H7 (cell line): ENCODE results near the gene LPAR2. TPM values are rescaled to one million over a fixed set of nuclear protein-coding genes. Genes with fewer than 3 reads are reported as not detected.

Experiments
- DNase-seq: peaks from one replicate; pipeline ENCODE4 v3.0.0; 2012
- H3K27me3 ChIP-seq: 2 replicates; pipeline ENCODE4 v1.6.0; 2011; ENCODE audit warnings: mild to moderate bottlenecking, low read length; ENCODE audit not compliant: control insufficient read depth, insufficient read depth
- H3K36me3 ChIP-seq: replicated peaks from 2 replicates; pipeline ENCODE4 v1.5.1; 2011; ENCODE audit warnings: low read length; ENCODE audit not compliant: control insufficient read depth, insufficient read depth
- H3K4me3 ChIP-seq: 2 replicates; pipeline ENCODE4 v1.5.1; 2011; ENCODE audit warnings: low read depth, mild to moderate bottlenecking, control low read depth, low read length, moderate library complexity; ENCODE audit not compliant: insufficient read depth
- total RNA-seq: library from RNA; depleted of rRNA; stranded (reverse); fragments of >200 nt; shearing (Covaris generic); gene quantifications from 2 replicates; pipeline ENCODE4 v1.2.3, GENCODE V29; 2014

Gene LPAR2
- total RNA-seq, 1 experiment from 2014 or later, result 44.0 TPM

DNA sequence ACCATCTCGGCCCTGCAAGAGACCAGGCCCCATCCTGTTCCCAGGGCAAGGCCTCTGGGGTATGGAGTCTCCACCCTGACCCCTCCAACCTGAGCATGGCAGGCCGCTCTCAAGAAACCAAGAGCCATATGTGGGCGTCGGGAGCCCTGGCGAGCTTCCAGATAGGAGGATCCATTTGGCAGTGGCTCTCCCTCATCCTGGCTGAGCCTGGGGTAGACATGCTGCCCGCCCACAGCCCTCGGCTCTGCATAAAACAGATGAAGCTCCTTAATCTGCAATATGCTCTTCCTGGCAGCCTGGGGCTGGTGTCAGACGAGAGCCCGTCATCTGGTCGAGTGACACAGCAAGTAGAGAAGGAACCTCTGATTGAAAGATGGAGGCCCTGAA lies 29.4 kb upstream of the LPAR2 start:
- DNase-seq, result peak; percentile 15
- Histone ChIP-seq H3K4me3 (no peak overlapping the region), H3K36me3 (peaks cover 64% of the 10 kb centered on the region), H3K27me3 (no peaks in the 10 kb centered on the region)

DNA sequence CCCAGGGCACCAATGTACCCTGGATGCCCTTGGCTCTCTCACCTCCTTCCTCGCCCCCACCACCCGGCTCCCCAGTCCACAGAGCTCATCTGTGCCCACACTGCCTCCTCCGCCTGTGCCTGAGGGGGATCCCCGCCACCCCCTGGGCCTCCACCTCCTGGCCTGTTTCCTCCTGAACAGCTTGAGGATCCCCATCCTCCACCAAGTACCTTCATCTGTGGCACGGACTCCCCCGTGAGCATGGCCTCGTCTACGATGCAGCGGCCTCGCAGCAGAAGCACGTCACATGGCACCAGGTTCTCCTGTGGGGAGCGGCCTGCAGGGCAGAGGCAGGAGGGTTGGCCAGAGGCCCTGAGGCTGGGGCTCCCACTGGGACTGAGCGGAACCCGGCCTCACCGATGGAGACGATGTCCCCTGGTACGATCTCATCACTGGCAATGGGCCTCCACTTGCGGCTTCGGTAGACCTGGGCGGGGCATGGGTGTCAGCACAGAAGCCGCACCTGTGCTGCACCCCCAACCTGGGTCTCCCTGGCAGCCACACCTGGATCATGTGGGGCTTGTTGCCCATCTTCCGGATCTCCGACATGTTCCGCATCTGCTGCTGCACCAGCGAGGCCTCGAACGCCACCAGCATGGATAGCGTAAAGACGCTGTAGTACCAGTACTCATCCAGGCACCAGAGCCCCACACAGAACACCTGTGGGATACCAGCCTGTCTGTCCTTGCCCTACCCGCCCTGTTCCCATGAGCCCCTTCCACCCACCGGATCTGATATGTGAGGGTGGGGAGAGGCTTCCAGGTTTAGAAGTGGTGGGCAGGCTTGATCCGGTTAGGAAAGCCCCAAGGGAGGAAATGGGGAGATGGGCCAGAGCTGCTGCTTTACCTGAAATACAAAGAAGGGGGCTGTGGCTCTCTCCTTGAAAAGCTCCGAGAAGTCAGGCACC lies 28.7 kb upstream of the LPAR2 start:
- peak; percentile 44 for DNase-seq
- Histone ChIP-seq H3K4me3 (no peak overlapping the region), H3K36me3 (peaks cover 63% of the 10 kb centered on the region), H3K27me3 (no peaks in the 10 kb centered on the region)

DNA sequence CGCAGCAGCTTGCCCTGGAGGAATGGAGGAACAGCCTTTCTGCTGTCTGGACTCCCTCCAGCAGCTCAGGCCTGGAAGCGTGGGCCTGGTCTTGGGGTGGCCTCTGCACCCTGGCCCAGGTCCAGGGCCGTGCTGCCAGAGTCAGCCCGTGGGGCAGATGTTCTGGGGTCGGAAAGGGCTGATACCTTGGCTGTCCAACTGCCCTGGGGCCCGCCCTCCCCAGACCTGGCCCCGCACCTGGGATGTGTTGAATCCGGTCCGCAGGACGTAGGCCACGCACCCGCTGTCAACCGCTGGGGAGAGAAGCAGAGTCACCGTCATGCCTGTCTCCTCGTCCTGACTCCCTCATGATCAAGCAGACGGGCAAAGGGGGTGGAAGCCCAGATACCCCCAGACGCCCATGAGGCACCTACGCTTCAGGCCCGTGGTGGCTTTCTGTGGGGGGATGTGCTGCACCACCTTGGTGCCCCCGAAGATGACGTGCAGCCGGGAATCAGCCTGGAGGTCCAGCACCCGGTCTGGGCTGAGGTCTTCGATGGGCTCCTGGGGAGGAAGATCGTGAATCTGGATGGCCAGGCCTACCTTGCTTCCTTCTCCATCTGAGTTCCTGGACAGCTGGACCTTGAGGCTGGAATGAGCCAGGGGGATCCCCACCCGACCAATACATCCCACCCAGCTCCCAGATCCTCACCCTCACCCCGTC lies 27.8 kb upstream of the LPAR2 start:
- peaks cover 72% of the 10 kb centered on the region for H3K36me3 ChIP-seq
- DNase-seq, result peak; percentile 51

DNA sequence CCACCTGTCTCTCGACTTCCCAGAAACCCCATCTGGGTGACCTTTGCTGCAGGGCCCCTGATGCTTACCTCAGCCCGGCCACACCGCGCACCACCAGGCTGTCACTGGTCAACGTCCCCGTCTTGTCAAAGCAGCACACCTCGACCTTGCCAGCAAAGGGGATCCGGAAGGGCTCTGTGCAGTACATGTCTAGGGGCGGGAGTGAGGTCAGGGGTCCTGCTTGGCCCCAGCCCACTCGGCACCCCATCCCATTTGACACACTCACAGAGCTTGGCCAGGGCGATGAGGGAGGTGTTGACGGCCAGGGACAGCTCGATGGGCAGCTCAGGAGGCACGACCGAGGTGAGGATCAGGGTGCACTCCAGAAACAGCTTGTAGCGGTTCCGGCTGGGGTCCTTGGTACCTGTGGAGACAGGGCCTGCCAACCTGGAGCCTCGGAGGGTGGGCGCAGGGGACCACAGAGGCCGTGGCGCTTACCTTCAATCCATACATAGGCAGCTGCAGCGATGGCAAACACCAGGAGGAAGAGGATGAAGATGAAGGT lies 27.1 kb upstream of the LPAR2 start:
- Histone ChIP-seq H3K4me3 (no peak overlapping the region), H3K36me3 (peaks cover 74% of the 10 kb centered on the region), H3K27me3 (no peaks in the 10 kb centered on the region)
- DNase-seq, result peak; percentile 42

More for the DNA sequence above, 27.8 kb upstream of the LPAR2 start:
- Histone ChIP-seq H3K27me3 (no peaks in the 10 kb centered on the region), H3K4me3 (no peak overlapping the region)

DNA sequence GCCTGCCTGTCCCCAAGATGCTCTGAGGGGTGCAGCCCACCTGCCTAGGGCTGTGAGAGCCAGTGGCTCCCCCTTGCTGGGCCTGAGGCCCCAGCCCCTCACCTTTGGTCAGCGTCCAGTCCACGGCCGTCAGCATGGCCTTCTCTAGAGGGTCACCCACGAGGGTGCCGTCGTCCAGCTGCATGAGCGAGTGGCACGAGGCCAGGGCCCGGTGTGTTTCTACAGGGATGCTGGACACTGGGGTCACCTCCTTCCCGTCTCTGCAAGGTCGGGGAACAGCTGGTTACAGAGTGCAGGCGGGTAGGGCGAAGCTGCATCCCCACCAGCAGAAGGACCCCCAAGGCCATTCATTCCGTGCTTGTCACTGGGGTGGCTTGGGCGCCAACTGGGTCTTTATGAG lies 26.4 kb upstream of the LPAR2 start:
- DNase-seq, result no peak
- Histone ChIP-seq H3K27me3 (no peaks in the 10 kb centered on the region), H3K4me3 (no peak overlapping the region), H3K36me3 (peaks cover 74% of the 10 kb centered on the region)

DNA sequence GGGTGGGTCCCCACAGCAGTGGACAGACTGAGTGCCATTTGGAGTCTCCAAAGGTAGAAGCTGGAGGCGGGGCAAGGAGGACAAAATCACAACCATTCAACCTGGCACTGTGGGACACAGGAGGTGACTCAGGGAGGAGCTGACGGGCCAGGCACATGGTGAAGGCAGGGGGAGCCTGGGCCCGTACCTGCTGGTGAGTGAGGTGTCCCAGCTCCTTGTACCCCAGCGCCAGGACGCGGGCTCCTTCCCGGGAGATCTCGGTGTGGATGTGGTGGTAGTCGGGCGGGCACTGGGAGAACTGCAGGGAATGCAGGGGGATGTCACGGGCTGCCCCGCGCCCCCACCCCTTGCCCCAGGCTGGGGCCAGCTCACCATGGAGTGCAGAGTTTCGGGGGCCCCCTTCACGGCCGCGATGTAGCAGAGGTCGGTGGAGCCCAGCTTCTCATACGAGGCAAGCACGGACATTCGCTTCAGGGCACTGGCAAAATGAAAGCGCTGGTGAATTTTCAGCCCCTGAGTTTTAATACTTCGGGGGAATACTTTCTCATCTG lies 25.7 kb upstream of the LPAR2 start:
- H3K36me3 ChIP-seq, result peaks cover 74% of the 10 kb centered on the region
- no peaks in the 10 kb centered on the region for H3K27me3 ChIP-seq

DNA sequence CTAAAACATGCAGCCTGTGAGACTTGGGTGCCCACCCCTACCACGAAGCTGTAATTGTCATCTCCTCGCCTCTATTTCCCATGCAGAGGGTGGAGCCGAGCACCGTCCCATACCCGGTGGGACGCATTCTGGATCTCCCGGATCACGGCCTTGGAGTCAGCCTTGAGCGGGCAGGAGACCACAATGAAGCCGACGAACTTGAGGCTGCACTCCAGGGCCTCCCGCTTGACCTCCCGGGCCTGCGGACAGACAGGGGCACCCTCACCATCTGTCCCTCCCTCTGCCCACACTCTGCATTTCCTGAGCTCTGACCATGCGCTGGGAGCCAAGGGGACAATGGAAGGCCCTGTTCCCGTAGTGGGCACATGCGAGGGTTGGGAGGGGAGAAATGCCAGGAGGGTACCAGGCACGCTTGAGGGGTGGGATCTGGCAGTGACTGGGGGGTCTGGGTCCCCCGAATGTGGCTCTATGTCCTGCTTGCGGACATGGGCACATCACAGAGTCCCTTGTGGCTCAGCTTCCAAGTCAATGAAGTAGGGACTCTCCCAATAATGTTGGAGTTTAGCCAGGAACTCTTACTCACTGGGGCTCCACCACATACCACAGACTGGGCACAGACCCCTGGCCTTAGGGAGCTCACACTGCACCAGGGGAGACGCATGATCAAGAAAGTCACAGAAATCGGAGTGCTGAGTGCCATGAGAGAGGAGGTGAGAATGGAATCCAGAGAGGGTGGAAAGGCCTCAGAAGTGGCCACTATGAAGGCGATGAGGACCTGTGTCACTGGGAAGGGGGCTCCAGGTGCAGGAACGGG lies 24.7 kb upstream of the LPAR2 start:
- Histone ChIP-seq H3K36me3 (peaks cover 68% of the 10 kb centered on the region), H3K27me3 (no peaks in the 10 kb centered on the region), H3K4me3 (no peak overlapping the region)
- peak; percentile 48 for DNase-seq

More for the DNA sequence above, 25.7 kb upstream of the LPAR2 start:
- H3K4me3 ChIP-seq, result no peak overlapping the region
- DNase-seq, result peak; percentile 63

DNA sequence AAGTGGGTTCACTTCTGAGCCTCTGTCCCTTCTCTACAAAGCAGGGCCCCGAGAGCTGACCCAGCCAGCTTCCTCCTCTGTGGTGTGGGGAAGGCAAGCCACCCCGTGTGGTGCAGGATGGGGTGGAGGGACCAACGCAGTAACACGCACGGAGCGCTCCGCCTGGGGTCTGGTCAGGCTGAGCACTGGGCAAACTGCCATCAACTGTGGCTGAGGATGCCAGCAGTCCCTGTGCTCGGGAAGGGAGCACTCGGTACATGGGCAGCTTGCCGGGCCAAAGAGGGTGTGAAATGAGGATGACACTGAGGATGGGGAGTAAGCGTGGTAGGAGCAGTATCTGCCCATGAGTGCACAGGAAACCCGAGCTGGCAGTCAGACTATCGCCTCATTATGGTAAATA lies 23.1 kb upstream of the LPAR2 start:
- H3K4me3 ChIP-seq, result no peak overlapping the region
- no peaks in the 10 kb centered on the region for H3K27me3 ChIP-seq
- peaks cover 64% of the 10 kb centered on the region for H3K36me3 ChIP-seq
- DNase-seq, result peak; percentile 38

DNA sequence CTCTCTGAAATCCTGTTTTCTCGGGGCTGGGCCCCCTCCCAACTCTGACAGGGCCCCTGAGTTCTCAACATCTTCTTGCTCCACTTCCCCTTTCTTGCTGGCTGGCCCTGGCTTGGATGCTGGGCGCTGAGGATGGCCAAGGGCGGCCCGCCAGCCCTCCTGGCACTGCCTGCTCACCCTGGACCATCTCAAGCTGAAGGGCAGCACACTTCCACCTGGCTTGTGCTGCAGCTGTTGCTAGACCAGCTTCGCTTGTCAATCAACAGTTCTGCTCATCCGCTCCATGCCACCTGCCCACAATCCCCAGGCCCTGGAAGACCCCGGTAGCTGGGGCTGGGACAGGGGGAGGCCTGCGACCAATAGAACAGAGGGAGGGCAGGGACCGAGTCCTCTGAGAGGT lies 22.3 kb upstream of the LPAR2 start:
- Histone ChIP-seq H3K36me3 (peaks cover 66% of the 10 kb centered on the region), H3K27me3 (no peaks in the 10 kb centered on the region), H3K4me3 (no peak overlapping the region)
- peak; percentile 37 for DNase-seq

DNA sequence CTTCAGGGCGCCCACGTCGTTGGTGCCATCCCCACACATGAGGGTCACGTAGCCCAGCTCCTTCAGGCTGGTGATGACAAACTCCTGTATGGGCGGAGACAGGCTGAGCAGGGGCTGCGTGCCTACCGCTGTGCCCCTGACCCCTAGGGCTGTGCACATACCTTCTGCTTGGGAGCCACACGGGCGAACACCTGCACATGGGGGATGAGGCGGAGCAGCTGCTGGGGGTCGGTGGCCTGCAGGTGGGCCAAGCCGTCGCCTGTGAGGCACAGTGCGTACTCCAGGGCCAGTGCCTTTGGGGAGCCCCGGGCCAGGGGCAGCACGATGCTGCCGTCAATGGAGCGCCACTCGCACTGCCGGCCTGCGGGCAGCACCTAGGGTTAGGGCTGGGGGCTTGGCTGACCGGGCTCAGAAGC lies 21.6 kb upstream of the LPAR2 start:
- no peak overlapping the region for H3K4me3 ChIP-seq
- peaks cover 62% of the 10 kb centered on the region for H3K36me3 ChIP-seq
- H3K27me3 ChIP-seq, result no peaks in the 10 kb centered on the region
- DNase-seq, result peak; percentile 41

DNA sequence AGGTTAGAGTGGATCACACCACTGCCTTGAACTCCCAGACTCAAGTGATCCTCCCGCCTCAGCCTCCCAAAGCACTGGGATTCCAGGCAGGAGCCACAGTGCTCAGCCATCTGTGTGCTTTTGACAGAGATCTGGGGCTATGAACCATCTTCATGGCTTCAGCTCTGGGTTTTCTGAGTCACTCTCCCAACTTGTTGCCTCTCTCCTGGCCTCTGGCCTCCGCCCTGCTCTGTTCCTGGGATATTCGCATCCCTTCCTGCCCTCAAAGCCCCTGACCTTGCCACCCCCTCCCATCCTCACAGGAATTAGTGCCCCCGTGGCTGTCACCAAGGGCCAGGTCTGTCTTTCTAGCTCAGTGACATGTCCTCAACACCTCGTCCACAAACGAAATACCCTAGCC lies 21.1 kb upstream of the LPAR2 start:
- H3K36me3 ChIP-seq, result peaks cover 59% of the 10 kb centered on the region
- no peak overlapping the region for H3K4me3 ChIP-seq
- H3K27me3 ChIP-seq, result no peaks in the 10 kb centered on the region
- DNase-seq, result no peak

DNA sequence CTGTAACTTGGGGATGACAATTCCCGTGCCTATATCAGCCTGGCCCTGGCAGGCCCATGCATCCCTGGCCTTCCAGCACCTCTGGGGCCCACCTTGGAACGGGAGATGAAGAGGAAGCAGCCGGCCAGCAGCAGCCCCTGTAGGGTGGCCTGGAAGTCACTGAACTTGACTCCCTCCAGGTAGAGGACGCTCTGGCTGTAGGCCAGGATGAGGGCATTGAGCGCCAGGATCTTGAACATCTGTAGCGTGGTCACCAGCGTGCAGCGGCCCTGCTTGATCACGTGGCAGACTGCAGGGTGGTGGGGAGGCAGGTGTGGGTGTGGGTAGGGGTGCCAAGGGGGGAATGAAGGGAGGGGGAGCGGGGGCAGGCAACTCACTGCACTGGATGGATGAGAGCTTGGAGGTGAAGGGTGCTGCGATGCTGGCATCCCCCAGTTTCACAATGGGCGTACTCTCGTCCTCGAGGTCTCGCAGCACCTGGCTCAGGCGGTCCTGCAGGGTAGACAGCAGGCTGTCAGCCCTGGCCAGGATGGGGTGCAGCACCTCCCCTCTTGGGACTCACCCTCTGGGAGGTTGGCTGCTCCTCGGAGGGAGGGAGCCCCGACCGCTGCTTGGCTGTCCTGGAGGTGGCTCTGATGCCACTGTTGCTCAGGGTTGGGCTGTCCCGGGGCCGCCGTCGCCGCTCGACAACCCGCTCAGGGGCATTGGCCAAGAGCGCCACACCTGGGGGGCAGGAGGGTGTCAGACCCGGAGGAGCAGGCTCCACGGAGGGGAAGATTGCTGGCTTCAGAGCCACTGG lies 19.2 kb upstream of the LPAR2 start:
- H3K4me3 ChIP-seq, result no peak overlapping the region
- H3K27me3 ChIP-seq, result no peaks in the 10 kb centered on the region
- DNase-seq, result no peak
- H3K36me3 ChIP-seq, result peaks cover 48% of the 10 kb centered on the region

DNA sequence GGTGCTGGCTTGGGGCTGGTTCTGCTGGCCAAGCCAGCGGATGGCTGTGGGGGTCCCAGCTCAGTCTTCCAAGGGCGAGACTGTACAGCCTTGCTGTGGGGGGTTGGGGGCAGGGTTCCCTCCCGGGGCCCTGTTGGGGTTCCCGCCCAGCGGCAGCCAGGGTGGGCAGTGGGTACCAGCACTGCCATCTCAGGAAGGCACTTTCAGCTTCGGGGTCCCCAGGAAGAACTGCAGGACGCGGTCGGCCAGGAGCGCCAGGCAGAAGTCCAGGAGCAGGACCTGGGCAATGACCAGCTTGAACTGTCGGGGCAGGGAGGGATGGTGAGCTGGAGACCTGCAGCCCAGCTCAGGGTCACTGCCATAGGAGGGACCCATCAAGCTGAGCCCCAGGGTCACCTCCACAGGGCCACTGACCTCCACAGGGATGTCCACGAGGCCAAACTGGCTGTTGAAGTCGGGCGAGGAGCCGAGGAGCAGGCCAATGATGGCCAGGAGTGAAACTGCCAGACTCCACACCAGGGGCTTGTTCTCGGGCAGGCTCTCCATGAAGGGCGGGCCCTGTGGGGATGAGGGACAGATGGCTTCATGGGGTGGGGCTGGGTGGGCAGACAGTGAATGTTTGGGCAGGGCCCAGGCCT lies 17.3 kb upstream of the LPAR2 start:
- Histone ChIP-seq H3K4me3 (no peak overlapping the region), H3K36me3 (peaks cover 33% of the 10 kb centered on the region), H3K27me3 (no peaks in the 10 kb centered on the region)
- no peak for DNase-seq
